CD4-positive, alpha-beta T cell (primary cell): ENCODE data around the gene STRA8. TPM values are rescaled to one million over a fixed set of nuclear protein-coding genes. Genes with fewer than 3 reads are reported as not detected.

Source experiments
- ATAC-seq: fragments of 200-7000 bp; cut with Tn5 transposase; one replicate; pipeline ENCODE4 v1.10.0; 2022; ENCODE audit warnings: mild to moderate bottlenecking; ENCODE audit not compliant: poor library complexity
- CTCF ChIA-PET: fragments of 350-600 bp; sonication (Branson Sonifier 250); formaldehyde crosslinking; loops from one replicate; lab custom pipeline; 2021; ENCODE audit warnings: antibody characterized with exemption, inconsistent platforms; lab: Charles Lee
- POLR2A ChIA-PET: fragments of 350-600 bp; sonication (Branson Sonifier 250); formaldehyde crosslinking; loops from one replicate; lab custom pipeline; 2021; ENCODE audit warnings: antibody characterized with exemption, inconsistent platforms; lab: Charles Lee
- DNase-seq, 14 experiments: peaks; one replicate each; pipeline ENCODE4 v3.0.0-alpha.2; 2013 to 2020; ENCODE audit warnings: mixed read lengths in 2 of 14
- H3K27ac ChIP-seq, 2 donors: one replicate each; pipeline versions ENCODE4 v1.5.1 to v1.7.0; 2013; ENCODE audit warnings: low read length in 2 of 2, low read depth in 1 of 2, mild to moderate bottlenecking in 1 of 2
- H3K27me3 ChIP-seq, 2 experiments: 1 replicate in 1 of 2; 2 replicates in 1 of 2; pipeline versions ENCODE4 v1.6.1 to v1.7.0; 2013; ENCODE audit warnings: low read length in 2 of 2, control low read depth in 1 of 2, mild to moderate bottlenecking in 1 of 2, moderate library complexity in 1 of 2; ENCODE audit not compliant: insufficient read depth in 2 of 2, control insufficient read depth in 1 of 2
- H3K36me3 ChIP-seq: one replicate; pipeline ENCODE4 v1.6.1; 2013; ENCODE audit warnings: low read length, control low read depth; ENCODE audit not compliant: insufficient read depth
- H3K4me1 ChIP-seq: one replicate; pipeline ENCODE4 v1.6.1; 2013; ENCODE audit warnings: low read length, control low read depth; ENCODE audit not compliant: insufficient read depth
- H3K4me3 ChIP-seq: one replicate; pipeline ENCODE4 v1.5.1; 2013; ENCODE audit warnings: mild to moderate bottlenecking, low read length, moderate library complexity
- H3K9me3 ChIP-seq, 2 experiments: 1 replicate in 1 of 2; 2 replicates in 1 of 2; pipeline versions ENCODE4 v1.6.1 to v1.7.0; 2013; ENCODE audit warnings: low read length in 2 of 2, mild to moderate bottlenecking in 2 of 2, control low read depth in 1 of 2, moderate library complexity in 1 of 2; ENCODE audit not compliant: control insufficient read depth in 1 of 2, insufficient read depth in 1 of 2
- H3K27ac Mint-ChIP-seq: one replicate; pipeline ENCODE4 v1.8.0; 2020; ENCODE audit warnings: mixed read lengths
- H3K27me3 Mint-ChIP-seq: one replicate; pipeline ENCODE4 v1.8.0; 2021; ENCODE audit warnings: mixed read lengths
- H3K36me3 Mint-ChIP-seq: one replicate; pipeline ENCODE4 v1.8.0; 2021; ENCODE audit warnings: low read depth, mixed read lengths
- H3K4me1 Mint-ChIP-seq: one replicate; pipeline ENCODE4 v1.8.0; 2021; ENCODE audit warnings: low read depth, mixed read lengths
- H3K4me3 Mint-ChIP-seq: one replicate; pipeline ENCODE4 v1.8.0; 2020; ENCODE audit warnings: mild to moderate bottlenecking, mixed read lengths
- H3K9me3 Mint-ChIP-seq: one replicate; pipeline ENCODE4 v1.8.0; 2020; ENCODE audit warnings: mixed read lengths
- CTCF ChIP-seq: fragments of 200-600 bp; IDR thresholded peaks from one replicate; pipeline ENCODE4 v1.8.0; 2022; ENCODE audit warnings: antibody characterized with exemption, mild to moderate bottlenecking
- intact Hi-C, 2 experiments: fragments of 100-400 bp; cut with DNase I in 1 of 2; cut with micrococcal nuclease in 1 of 2; formaldehyde crosslinking; loops; one replicate each; pipeline versions ENCODE4 v1.15.1 to v1.9.0; 2023 to 2025; cut with DNase I, micrococcal nuclease
- total RNA-seq, 174 experiments: library from RNA in 2 of 174; stranded (reverse) in 2 of 174; gene quantifications; one replicate each; pipeline ENCODE4 v1.2.3 and lab custom pipeline; 2021 to 2026

The STRA8 gene
- total RNA-seq, 2 experiments from 2014 or later: not detected

GRCh38 chr7:135285547-135286233 lies 52.1 kb downstream of the STRA8 start:
- ATAC-seq: no peak
- no peaks in the 10 kb centered on the region for H3K36me3 ChIP-seq
- peaks cover 16% of the 10 kb centered on the region for H3K4me1 ChIP-seq
- POLR2A ChIA-PET: no interaction called here
- H3K36me3 Mint-ChIP-seq: no peaks in the 10 kb centered on the region
- no peak for TF ChIP-seq CTCF
- no peaks in the 10 kb centered on the region for H3K9me3 Mint-ChIP-seq
- no peak overlapping the region for H3K27ac ChIP-seq
- intact Hi-C loops: no loop called here
- no peak for DNase-seq
- no peaks in the 10 kb centered on the region for H3K27me3 ChIP-seq
- CTCF ChIA-PET: no interaction called here
- no peak overlapping the region for H3K27ac Mint-ChIP-seq
- no peaks in the 10 kb centered on the region for H3K9me3 ChIP-seq
- no peak overlapping the region for H3K4me3 ChIP-seq
- H3K4me3 Mint-ChIP-seq: no peak overlapping the region
- H3K27me3 Mint-ChIP-seq: peaks cover 6% of the 10 kb centered on the region
- H3K4me1 Mint-ChIP-seq: peaks cover 15% of the 10 kb centered on the region

- ChIA-PET POLR2A (no interaction called here), CTCF (no interaction called here)
- H3K9me3 Mint-ChIP-seq: no peaks in the 10 kb centered on the region
- H3K4me1 Mint-ChIP-seq: peaks cover 9% of the 10 kb centered on the region
- intact Hi-C loops: no loop called here
- no peaks in the 10 kb centered on the region for H3K36me3 ChIP-seq
- no peaks in the 10 kb centered on the region for H3K36me3 Mint-ChIP-seq
- H3K27me3 ChIP-seq: no peaks in the 10 kb centered on the region
- no peaks in the 10 kb centered on the region for H3K9me3 ChIP-seq
- ATAC-seq: no peak
- TF ChIP-seq CTCF: no peak
- no peak overlapping the region for H3K4me3 ChIP-seq
- H3K4me3 Mint-ChIP-seq: no peak overlapping the region
- no peak for DNase-seq
- peaks cover 13% of the 10 kb centered on the region for H3K4me1 ChIP-seq
- H3K27ac Mint-ChIP-seq: no peak overlapping the region
- H3K27me3 Mint-ChIP-seq: no peaks in the 10 kb centered on the region
- no peak overlapping the region for H3K27ac ChIP-seq
Measured at GRCh38 chr7:135286876-135287275, 53.2 kb downstream of the STRA8 start.

GRCh38 chr7:135290594-135290993 lies 57.0 kb downstream of the STRA8 start:
- DNase-seq (no peak), ATAC-seq (no peak)
- intact Hi-C loops: no loop called here
- Mint-ChIP-seq H3K4me1 (no peaks in the 10 kb centered on the region), H3K9me3 (no peaks in the 10 kb centered on the region), H3K27ac (no peak overlapping the region), H3K27me3 (no peaks in the 10 kb centered on the region), H3K4me3 (no peak overlapping the region), H3K36me3 (no peaks in the 10 kb centered on the region)
- H3K27me3 ChIP-seq: no peaks in the 10 kb centered on the region
- no peaks in the 10 kb centered on the region for H3K36me3 ChIP-seq
- TF ChIP-seq CTCF: no peak
- ChIA-PET POLR2A (no interaction called here), CTCF (no interaction called here)
- no peak overlapping the region for H3K27ac ChIP-seq
- no peak overlapping the region for H3K4me3 ChIP-seq
- H3K9me3 ChIP-seq: no peaks in the 10 kb centered on the region
- H3K4me1 ChIP-seq: no peaks in the 10 kb centered on the region
